GM12873 (cell line): ENCODE results near the gene ADCY1.

ENCODE experiments used
- TF ChIP-seq, protein P1 (sequence below): IDR thresholded peaks from 2 replicates; pipeline ENCODE4 v1.5.1; 2012; ENCODE audit warnings: low read depth, mild to moderate bottlenecking, moderate library complexity, low read length, control low read depth; ENCODE audit not compliant: insufficient read depth; ENCODE audit errors: missing control alignments

Gene ADCY1

DNA sequence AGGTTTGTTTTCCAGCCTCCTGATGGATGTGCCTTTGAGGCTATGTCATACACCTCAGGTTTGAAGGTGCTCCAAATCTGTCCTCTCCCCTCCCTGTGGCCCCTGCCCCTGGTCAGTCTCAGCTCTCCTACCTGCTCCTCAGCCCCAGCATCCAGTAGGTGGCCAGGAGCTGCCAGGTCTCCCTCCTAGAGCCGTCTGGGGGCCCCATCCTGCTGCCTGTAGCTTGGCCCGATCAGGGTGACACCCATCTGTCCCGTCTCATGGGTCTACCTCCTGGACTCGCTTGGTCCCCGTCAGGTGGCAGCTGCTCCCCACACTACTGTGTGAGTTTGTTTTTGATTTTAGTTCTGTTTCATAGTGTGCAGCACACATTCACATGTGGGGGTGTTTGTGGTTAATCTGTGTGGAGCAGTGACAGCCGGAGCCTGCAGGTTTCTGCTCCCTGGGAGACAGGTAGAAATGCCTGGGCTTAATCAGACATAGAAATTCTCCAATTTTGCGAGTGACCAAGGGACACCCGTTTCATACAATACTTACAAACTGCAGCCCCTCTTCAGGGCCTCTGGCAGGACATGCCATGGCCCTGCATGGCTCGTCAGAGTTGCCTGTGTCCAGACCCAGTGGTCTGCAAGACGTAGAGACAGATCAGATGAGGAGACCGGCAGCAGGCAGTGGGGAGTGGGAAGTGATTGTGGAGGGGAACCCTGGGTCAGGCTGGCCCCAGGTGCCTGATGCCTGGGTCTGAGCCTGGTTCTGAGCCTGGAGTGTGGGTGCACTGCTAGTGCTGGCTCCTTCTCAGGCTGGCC lies 17.1 kb downstream of the ADCY1 start:
- TF ChIP-seq, protein P1, sequence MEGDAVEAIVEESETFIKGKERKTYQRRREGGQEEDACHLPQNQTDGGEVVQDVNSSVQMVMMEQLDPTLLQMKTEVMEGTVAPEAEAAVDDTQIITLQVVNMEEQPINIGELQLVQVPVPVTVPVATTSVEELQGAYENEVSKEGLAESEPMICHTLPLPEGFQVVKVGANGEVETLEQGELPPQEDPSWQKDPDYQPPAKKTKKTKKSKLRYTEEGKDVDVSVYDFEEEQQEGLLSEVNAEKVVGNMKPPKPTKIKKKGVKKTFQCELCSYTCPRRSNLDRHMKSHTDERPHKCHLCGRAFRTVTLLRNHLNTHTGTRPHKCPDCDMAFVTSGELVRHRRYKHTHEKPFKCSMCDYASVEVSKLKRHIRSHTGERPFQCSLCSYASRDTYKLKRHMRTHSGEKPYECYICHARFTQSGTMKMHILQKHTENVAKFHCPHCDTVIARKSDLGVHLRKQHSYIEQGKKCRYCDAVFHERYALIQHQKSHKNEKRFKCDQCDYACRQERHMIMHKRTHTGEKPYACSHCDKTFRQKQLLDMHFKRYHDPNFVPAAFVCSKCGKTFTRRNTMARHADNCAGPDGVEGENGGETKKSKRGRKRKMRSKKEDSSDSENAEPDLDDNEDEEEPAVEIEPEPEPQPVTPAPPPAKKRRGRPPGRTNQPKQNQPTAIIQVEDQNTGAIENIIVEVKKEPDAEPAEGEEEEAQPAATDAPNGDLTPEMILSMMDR, result no peak

DNA sequence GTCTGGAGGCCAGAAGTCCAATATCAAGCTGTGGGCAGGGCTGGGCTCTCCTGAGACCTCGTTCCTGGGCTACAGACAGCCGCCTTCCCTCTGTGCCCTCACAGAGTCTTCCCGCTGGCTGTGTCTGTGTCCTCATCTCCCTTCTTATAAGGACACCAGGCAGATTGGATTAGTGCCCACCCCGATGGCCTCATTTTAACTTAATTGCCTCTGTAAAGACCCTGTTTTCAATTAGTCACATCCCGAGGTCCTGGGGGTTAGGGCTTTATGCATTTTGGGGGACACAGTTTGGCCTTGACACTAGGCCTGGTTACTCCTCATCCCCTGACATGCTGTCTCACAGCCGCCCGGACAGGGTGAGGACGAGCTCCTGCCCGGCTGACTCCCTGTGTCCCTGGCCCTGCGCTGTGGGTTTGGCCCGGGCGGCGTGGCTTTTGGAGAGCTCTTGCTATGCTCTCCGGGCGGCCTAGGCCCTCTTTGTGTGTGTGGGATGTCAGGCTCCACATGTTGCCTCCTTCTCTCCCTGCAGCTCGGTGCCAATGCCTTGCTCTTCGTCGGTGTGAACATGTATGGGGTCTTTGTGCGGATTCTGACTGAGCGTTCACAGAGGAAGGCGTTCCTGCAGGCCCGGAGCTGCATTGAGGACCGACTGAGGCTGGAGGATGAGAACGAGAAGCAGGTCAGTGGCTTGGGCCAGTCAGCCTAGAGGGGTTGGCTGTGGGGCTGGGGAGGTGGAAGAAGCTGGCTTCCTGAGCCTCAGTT lies 18.2 kb downstream of the ADCY1 start:
- TF ChIP-seq, protein P1, result no peak

DNA sequence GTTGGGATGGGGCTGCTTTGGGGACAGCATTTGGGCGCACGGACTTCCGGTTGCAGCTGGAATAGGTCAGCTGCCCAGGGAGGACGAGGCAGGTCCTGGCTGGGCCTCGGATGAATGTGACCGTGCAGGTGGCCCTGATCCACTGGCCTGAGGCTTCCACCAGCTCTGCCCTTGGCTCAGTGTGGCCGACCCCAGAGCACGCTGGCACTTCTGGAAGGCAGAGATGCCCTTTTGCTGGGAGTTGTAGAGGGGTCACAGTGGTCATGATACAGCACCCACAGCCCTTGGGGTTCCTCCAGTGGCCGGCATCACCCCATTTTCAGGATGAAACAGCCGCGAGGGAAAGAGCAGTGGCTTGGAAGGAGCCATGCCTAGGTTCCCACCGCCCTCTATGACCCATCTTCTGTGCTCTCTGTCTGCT lies 19.0 kb downstream of the ADCY1 start:
- TF ChIP-seq, protein P1, result no peak

DNA sequence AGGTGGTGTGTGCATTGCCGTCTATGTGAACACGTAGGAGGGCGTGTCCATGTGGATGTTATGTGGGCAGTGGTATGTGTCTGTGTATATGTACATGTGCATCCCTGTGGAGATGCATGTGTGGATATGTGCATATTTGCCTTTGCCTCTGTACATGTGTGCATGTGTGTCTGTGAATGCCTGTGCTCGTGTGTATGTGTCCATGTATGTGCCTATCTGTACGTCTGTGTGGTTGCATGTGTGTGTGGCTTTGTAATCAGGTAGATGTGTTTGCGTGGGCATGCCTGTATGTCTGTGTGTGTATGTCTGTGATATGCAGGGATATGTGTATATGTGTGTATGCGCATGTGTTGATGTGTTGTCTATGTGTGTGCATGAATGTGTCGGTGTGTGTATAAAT lies 19.7 kb downstream of the ADCY1 start:
- TF ChIP-seq, protein P1, result no peak

DNA sequence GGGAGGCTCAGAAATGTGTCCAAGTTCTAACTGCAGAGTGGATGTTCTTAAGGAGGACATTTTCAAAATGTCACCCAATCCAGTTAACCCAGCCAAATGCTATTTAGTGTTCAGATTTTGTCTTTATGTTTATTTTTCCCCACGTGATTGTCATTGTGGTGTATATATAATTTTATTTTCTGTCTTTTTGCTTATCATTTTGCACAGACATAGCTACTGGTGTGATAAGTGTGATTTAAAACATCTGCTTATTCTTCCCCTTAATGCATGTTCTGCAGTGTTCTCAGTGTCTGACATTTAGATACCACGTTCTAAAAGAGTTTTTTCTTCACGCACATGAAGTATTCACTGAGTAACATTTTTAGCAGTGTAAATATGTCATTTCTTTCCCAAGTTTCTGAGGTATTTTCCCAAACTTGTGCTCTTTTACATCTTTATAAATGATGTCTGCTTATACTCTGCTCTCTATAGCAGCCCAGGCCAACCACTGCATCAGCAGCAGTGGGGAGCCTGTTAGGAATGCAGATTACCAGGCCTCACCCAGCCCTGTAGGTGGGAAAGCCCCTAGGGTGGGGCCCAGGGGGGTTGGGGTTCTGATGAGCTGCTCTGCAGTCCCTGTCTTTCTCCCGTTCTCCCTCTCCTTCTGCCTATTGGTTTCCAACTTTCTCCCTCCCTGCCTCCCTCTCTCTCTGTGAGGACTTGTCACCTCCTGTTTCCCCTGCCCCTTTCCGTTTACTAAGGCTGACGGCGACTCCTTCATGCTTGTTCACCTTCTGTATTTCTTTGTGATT lies 20.8 kb downstream of the ADCY1 start:
- TF ChIP-seq, protein P1, result no peak

DNA sequence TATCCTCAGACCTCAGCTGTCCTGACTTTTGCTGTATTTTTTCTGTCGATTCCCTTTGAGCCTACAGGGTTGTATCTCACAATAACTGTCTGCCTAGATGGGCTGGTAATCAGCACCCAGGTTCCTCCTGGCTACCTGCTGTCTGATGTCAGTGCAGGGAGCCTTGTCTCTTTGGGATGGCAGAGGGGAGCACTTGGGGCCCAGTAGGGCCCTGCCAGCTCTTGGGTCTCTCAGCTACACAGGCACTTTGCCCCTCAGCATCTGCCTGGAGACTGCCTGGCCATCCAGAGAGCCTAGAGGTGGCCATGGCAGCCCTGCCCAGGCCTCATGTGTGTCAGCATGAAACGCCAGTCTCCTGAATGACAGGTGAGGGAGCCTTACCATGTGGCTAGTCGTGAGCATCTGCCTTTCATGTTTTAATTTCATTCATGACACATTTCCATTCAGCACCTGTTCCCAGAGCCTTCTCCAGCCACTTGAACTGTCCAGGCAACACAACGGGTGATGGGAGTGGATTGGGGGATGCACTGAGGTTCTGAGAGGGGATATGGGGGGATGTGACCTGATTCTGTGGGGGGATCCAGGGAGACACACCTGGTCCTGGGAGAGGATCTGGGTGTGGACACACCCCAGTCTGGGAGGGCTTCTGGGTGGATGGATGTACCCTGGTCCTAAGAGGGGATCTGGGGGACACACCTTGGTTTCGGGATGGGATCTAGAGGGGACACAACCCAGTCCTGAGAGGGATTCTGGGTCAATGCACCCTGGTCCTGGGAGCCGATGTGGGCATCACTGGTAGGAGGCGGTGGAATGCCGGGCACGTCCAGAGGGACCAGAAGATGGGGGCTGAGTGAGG lies 21.9 kb downstream of the ADCY1 start:
- TF ChIP-seq, protein P1, result no peak
